Head of caudate nucleus (tissue), 42 donors: ENCODE measurements around the gene DAAM2.

Source experiments
- DNase-seq, 42 donors: peaks; one replicate each; pipeline versions ENCODE4 v3.0.0 to v3.0.0-alpha.2; 2020 to 2021; ENCODE audit warnings: mixed read lengths in 7 of 42
- intact Hi-C: fragments of 100-400 bp; cut with DNase I; formaldehyde crosslinking; loops from one replicate; pipeline ENCODE4 v1.15.0; 2022

DAAM2 gene

DNA sequence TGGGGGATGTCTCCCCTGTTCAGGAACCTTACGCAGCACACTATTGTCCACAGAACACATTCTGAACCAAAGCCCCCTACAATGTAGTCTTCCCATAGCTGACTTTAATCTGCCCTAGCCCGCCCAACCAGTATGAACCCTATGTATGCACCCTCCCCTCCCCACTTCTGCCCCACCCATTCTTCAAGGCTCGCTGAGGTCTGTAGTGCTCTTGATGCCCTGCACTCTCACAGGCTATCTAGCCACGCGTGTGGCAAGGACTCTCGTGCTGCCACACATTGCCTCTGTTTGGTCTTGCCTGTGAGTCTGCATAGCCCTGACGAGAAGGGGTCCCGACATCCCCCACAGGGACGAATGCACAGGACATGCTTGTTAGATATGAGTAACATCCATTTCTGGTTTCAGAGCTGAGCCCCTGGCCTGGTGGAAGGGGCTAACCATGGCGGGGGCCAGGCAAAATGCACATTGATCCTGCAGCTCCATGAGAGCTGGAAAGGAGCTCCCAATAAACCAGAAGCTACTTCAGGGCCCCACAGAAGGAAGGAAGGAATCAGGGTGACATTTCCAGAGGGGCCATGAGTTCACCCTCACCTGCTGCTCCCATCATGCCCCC lies 119.4 kb downstream of the DAAM2 start:
- no peak for DNase-seq
- intact Hi-C loops: no loop called here

DNA sequence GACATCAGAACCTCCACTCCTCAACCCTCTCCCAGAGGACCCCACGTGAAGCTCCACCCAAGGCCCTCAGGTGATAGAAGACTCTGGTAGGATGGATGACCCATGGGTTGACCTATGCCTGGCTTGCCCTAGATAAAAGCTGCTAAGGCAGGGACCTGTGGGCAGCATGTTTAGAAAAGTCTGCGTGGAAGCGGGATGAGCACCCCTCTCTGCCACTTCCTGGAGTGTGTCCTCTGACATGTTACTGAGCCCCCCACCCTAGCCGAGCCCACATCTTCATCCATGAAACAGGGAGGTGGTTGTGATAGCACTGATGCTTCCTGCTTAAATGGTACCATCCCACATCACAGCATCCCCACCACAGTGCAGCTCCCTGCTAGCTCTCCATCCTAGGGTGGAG lies 120.3 kb downstream of the DAAM2 start:
- intact Hi-C loops: no loop called here
- DNase-seq: no peak

DNA sequence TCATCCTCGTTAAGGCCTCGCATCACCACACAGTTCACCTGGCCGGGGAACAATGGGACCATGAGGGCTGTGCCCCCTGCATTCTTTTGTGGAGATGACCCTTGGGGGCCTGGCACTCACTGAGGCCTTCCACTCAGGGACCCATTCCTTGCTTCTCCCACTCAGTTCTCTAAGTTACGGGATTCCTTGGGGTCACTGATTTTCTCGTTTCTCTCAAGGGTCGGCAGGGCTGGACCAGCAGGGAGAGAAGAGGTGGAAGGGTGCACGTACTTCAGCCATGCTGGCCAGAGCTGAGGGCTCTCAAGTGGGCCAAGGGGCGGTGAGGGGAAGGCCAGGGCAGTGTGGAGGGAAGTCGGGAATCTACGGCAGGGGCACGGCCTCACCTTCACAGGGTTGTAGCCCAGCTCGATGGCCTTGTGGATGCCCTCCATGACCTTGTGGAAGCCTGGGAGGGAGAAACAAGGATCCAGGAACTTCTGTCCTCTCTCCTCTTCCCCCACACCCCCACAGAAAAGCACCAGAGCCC lies 121.3 kb downstream of the DAAM2 start:
- intact Hi-C loops: no loop called here
- no peak for DNase-seq

DNA sequence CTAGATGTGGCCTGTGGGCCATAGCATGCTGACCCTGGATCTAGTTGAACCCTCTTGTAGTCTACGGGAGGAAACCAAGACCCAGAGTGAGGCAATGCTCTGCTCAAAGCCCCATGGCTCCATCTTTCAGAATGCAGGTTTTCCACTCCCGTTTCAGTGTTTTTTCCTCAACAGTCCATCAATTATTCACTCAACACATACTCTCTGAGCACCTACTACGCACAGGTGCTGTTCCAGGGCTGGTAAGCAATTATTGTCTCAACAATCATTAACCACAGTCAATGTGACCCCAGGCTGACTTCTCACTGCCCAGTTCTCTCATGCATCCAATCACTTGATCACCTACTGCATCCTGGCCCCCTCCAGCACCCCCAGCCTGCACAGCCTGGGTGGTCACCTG lies 122.1 kb downstream of the DAAM2 start:
- intact Hi-C loops: no loop called here
- DNase-seq: no peak

DNA sequence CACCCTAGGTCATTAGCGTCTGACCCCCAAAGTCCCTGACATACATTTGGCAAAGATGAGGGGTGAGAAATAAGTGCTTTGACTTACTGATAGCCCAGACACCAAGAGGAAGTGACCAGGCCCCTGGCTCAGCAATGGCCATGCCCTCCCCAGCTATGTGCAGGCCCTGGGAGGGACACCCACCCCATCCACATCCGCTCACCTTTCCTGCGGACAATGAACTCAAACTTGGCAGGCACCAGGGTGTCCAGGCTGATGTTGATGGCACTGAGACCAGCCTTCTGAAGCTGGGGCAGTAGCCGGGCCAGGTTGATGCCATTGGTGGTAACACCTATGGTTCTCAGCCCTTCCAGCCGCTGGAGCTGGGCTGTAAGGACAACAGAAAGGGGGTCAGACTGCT lies 123.7 kb downstream of the DAAM2 start:
- no peak for DNase-seq

DNA sequence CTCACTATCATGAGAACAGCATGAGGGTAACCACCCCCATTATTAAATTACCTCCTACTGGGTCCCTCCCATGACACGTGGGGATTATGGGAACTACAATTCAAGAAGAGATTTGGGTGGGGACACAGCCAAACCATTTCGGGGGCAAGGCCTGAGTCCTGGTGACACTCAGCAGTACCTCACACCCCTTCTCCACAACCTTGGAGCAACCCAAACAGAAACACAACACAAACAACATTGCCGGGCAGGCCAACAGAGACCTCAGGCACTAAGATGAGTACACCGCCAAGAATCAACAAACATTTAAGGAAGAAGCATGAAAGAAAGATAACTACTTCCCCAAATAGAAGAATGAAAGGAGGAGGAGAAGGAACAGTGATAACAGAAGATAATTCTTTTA lies 125.2 kb downstream of the DAAM2 start:
- intact Hi-C loops: no loop called here
- DNase-seq: no peak

More for the DNA sequence above, 123.7 kb downstream of the DAAM2 start:
- intact Hi-C loops: no loop called here

DNA sequence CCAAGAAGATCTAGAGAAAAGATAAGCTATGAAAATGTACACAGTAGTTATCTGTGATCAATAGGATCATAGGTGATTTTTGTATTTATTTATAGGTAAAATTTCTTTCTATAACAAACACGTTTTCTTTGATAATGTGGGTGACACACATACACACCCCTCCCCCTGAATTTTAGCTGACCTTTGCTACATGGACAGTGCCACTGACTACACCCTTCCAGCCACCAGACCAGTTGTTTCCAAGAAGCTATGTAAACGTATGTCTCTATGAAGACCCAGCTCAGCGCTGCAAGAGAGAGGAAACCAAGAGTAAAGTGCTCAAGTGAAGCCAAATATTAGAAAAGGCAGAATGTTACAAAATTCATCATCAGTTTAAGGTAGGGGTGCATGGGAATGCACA lies 125.8 kb downstream of the DAAM2 start:
- no peak for DNase-seq
- intact Hi-C loops: no loop called here

DNA sequence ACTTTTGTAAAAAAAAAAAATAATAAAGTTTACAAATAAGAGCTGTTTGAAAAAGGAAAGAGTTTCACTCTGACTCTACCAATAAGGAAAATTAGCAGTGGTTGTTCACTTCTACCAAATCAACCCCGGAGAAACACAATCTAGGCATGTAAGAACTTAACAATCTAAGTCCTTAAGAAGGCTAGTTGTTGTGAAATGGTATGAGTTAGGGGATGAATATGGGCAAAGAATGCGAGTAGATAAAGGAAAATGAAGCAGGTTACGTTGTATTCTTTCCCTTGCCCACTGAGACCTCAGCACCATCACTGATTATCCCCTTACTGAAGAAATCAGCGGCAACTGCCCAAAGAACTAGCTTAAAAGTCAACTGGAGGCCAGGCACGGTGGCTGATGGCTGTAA lies 126.7 kb downstream of the DAAM2 start:
- DNase-seq: no peak
- intact Hi-C loops: no loop called here

DNA sequence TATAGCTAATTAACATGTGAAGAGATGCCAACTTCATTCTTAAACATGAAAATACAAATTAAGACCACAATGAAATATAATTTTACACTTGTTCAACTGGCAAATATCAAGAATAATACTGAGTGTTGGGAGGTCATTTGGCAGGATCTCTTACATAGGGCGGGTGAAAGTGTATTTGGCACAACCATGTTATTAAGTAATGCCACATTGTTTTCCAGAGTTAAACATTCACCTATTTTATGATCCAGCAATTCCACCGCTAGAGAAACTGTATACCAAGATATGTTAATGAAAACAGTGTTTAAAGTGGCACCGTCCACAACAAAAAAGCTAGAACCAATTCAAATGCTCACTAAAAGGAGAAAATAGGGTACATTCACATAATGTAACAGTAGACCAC lies 128.0 kb downstream of the DAAM2 start:
- DNase-seq: no peak
- intact Hi-C loops: no loop called here

DNA sequence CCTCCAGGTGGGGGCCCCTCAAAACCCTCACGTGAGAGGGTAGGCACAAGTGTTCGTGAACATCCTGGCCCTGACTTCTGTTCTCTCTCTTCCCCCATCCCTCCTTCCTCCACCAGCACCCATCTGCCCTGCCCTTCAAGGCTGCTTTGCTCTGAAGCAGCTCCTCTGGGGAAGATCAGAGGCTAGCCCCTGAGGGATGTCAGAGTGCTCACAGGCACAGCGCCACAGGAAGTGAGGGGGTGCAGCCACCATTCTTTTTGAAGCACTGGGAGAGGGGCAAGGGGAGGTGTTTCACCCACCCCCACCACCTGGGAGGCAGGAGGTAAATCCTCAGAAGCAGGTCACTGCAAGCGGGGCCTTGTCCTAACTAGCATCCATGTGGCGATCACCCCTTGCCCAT lies 130.6 kb downstream of the DAAM2 start:
- no peak for DNase-seq
- intact Hi-C loops: no loop called here

DNA sequence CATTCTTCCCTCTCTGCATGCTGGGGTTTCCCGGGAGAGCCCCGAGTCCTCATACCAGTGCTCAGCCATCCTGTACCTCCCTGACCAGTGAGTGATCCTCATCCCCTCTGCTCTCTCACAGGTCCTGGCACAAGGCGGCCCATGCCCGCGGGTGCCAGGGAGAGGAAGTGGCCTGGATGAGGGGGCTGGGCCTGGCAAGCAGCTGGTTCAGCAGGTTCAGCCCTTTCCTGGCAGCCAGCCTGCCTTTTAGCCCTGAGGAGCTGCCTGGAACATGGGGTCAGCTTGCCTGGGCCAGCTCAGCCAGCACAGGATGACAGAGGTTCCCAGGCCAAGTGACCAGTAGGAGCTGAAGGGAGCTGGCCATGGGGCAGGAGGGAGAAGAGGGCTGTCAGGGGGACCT lies 131.2 kb downstream of the DAAM2 start:
- intact Hi-C loops: no loop called here
- peak in 28 of 42 donors; percentile 27 to 77 (median 49) for DNase-seq

DNA sequence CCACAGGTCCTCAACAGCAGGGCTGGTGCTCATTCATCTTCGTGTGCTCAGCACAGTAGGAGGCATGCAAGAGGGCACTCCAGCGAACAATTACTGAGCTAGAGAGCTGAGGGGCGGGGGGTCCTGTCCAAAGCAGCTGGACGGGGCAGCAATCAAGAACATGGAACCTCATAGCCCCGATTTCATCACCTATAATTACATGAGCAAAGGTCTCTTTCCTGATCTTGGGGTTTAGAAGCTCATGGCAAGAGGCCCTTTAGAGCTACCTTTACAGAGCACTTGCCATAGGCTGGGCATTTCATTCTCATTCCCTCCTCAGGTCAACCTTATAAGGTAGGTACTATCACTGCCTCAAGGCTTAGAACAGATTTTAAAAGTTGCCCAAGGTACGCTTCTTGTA lies 131.7 kb downstream of the DAAM2 start:
- intact Hi-C loops: no loop called here

DNA sequence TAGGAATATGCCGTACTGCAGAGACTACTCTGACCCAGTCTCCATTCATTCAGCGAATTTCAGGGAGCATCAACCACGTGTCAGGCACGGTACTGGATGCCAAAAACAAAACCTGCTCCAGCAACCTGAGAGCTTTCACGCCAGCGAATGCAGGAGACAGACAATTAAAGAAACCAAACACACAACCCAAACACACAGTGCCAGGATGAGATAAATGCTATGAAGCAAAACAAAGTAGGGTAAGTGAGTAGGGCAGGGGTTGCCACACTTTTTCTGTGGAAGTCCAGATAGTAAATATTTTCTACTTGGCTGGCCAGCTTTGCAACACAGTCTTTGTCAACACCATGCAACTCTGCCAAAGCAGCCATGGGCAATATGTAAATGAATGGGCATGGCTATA lies 132.1 kb downstream of the DAAM2 start:
- no peak for DNase-seq
- intact Hi-C loops: no loop called here

More for the DNA sequence above, 131.7 kb downstream of the DAAM2 start:
- no peak for DNase-seq

DNA sequence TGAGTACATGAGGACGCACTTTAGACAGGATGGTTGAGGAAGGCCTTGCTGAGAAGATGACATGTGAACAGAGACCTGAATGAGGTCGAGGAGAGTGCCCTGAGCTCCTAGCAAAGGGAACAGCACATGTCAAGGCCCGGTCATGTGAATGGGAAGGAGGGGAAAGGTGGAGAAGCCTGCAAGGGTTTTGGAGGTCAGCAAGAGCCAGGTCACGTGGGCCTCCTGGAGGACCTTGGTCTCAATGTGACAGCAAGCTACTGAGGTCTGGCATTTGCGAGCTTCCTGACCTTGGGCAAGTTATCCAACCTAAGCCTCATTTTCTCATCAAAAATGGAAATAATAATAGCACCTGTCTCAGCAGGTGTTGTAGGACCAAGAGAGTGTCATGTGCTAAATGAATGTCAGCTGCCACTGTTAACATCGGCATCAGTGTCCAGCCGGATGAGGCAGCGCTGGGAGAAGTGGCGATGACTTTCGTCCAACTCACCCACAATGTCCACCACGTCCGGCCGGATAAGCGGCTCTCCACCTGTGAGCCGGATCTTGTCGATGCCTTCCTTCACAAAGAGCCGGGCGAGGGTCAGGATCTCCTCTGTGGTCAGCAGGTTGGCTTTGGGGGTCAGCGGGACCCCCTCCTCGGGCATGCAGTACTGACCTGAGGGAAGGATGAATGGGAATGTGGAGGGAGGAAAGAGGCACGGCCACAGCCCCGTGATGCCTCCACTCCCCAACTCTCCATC lies 133.2 kb downstream of the DAAM2 start:
- intact Hi-C loops: no loop called here
- DNase-seq: no peak

DNA sequence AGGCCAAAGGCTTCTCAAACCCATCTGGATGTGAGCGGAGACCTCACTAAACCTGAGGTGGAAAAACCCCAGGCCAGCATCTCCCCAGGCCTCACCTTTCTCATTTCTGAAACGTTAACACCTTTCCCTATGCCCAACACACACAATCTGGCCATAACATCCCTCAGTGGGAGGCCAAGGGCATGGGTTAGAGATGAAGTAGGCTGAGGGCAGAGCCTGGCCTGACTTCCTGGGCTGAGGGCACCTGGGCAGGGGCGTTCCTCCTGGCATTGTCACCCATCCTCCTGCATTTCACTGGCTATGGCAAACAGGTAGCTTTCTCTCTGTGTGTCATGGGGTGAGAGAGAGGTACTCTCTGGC lies 133.7 kb downstream of the DAAM2 start:
- DNase-seq: no peak
- intact Hi-C loops: no loop called here

DNA sequence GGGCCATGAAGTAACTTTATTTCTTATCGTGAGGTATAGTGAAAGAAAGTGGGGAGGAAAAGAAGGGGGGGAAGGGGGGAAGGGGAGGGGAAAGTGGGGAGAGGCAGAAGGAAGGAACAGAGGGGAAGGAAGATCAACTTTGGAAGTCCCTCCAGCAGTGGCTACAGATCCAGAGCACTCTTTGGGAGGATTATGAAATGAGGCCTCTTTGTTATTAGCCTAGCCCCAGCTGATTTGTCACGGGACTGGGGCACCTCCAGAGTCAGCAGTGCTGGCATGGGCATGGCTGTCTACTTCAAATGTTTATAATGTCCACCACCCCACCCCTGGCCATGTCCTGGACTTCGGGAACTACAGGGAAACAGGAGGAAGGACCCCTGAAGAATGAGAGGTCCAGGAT lies 134.5 kb downstream of the DAAM2 start:
- no peak for DNase-seq

DNA sequence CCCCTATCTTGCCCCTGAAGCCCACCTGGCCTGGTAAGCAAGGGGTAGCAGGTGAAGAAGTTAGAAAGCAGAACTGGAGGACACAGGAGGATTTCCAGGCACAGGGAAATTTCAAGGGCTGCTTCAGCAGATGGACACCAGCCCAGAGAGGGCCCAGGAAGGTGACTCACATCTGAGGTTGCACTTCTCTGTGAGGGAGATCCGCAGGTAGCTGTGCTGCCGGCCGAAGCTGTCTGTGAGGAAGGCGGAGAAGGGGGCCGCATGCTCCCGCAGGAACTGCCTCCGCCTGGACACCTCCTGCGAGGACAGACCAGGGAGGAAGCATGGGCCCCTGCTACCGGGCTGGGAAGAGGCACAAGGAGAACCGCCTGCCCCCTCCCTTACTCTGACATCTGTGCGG lies 135.0 kb downstream of the DAAM2 start:
- DNase-seq: no peak
- intact Hi-C loops: no loop called here

More for the DNA sequence above, 134.5 kb downstream of the DAAM2 start:
- intact Hi-C loops: no loop called here

DNA sequence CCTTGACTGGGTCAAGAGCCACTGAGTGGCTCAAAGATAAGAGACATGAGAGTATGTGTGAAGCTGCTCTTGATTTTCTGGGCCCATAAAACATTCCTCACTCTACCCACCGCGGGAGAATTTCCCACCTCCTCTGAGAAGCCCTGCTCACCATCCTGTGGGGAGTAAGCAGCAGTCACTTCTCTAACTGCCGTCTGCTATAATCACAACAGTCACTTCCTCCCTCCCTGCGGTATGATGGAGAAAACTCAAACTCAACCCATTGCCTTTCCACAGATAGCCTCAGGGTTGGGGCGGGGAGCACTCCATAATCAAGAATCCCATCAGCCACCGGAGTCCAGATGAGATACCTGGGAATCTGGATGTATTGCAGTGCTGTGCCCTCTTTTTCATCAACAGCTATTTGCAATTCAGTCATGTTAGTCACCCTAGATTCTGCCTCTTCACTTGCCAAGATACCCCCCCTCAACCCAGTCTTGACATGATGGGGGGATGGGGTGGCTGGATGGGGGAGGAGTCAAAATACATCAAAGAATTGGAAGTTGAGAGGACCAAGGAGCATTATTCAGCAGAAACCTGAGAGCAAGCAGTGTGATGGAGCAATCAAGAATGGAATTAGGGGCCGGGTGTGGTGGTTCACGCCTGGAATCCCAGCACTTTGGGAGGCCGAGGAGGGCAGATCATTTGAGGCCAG lies 137.0 kb downstream of the DAAM2 start:
- DNase-seq: no peak
- intact Hi-C loops: no loop called here

DNA sequence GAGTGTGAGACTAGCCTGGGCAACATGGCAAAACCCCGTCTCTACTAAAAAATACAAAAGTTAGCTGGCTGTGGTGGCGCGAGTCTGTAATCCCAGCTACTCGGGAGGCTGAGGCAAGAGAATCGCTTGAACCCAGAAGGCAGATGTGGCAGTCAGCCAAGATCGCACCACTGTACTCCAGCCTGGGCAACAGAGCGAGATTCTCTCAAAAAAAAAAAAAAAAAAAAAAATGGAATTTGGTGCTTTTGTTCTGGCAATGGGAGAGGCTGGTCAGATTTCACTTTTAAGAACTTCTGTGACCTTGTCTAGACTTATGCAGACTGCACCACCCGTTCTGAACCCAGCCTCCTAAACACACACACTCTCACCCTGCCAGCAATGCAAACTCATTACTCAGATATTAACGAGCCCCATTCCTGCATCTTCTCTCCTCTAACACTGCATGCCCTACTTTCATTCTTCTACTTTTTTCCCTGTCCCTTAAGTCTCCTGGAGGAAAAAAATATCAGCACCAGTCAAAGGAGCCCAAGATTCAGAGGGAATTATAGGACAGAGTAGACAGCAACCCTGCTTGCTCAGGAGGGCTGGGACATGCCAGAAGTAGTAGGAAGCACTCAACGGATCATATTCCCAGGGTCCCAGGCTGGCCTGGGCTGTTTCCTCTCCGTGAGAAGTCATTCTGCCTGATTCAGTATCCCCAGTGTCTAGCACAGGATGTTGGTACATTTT lies 137.7 kb downstream of the DAAM2 start:
- DNase-seq: no peak
- intact Hi-C loops: no loop called here

DNA sequence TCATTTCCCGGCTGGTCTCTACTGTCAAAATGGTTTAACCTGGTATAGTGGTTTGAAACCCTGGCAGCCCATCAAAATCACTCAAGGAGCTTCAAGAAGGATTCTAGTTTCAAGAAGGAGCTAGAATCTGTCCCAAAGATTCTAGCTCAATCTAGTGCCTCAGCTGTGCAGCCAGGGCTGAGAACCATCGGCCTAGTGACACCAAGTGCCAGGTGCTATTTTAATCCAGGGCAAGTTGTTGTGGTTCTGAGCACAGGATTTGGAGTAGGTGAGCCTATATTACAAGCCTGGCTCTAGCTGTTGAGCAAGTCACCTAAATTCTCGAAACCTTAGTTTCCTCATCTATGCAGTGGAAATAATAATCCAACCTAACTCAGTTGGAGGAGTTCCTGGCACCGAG lies 138.4 kb downstream of the DAAM2 start:
- intact Hi-C loops: no loop called here

More for the DNA sequence above, 138.4 kb downstream of the DAAM2 start:
- no peak for DNase-seq
